ENCODE measurements around the gene MLF1.
"Not testable (repeated sequence)": the region's sequence is repeated elsewhere in the genome, so short reads cannot be mapped to it uniquely, and the experiment has no call there.

Gene MLF1

GRCh38 chr3:158535918-158536317 lies 35.1 kb upstream of the MLF1 start:
- H3K4me3 ChIP-seq (ENCODE audit: low read depth, low read length): no peak overlapping the region
- DNase-seq (ENCODE audit: low read depth): no peak
- TF ChIP-seq CTCF (IDR thresholded peaks at IDR 0.05; ENCODE audit: low read depth, low read length) (no peak), MAX (IDR thresholded peaks at IDR 0.05; ENCODE audit: low read depth, low read length) (no peak), MYC (IDR thresholded peaks at IDR 0.05; ENCODE audit: low read depth, low read length) (no peak), POLR2A (IDR thresholded peaks at IDR 0.05; ENCODE audit: extremely low read depth, insufficient read length) (no peak)

GRCh38 chr3:158539414-158540014 lies 31.5 kb upstream of the MLF1 start:
- DNase-seq (ENCODE audit: low read depth): peak; percentile 61
- H3K4me3 ChIP-seq (ENCODE audit: low read depth, low read length): no peak overlapping the region
- TF ChIP-seq MAX (IDR thresholded peaks at IDR 0.05; ENCODE audit: low read depth, low read length) (no peak), CTCF (IDR thresholded peaks at IDR 0.05; ENCODE audit: low read depth, low read length) (peak; percentile 39)

GRCh38 chr3:158540066-158540465 lies 30.9 kb upstream of the MLF1 start:
- no peak overlapping the region for H3K4me3 ChIP-seq (ENCODE audit: low read depth, low read length)
- TF ChIP-seq POLR2A (IDR thresholded peaks at IDR 0.05; ENCODE audit: extremely low read depth, insufficient read length) (no peak), CTCF (IDR thresholded peaks at IDR 0.05; ENCODE audit: low read depth, low read length) (no peak), MYC (IDR thresholded peaks at IDR 0.05; ENCODE audit: low read depth, low read length) (no peak), MAX (IDR thresholded peaks at IDR 0.05; ENCODE audit: low read depth, low read length) (no peak)
- DNase-seq (ENCODE audit: low read depth): no peak

- H3K4me3 ChIP-seq (ENCODE audit: low read depth, low read length): no peak overlapping the region
- DNase-seq (ENCODE audit: low read depth): no peak
- TF ChIP-seq MYC (IDR thresholded peaks at IDR 0.05; ENCODE audit: low read depth, low read length): no peak
These were observed 22.3 kb upstream of the MLF1 start for GRCh38 chr3:158548691-158549090.

GRCh38 chr3:158549938-158550337 lies 21.1 kb upstream of the MLF1 start:
- H3K4me3 ChIP-seq (ENCODE audit: low read depth, low read length); DNase-seq (ENCODE audit: low read depth): not testable (repeated sequence)

GRCh38 chr3:158552124-158552523 lies 18.9 kb upstream of the MLF1 start:
- TF ChIP-seq MYC (IDR thresholded peaks at IDR 0.05; ENCODE audit: low read depth, low read length) (no peak), MAX (IDR thresholded peaks at IDR 0.05; ENCODE audit: low read depth, low read length) (no peak), CTCF (IDR thresholded peaks at IDR 0.05; ENCODE audit: low read depth, low read length) (no peak), POLR2A (IDR thresholded peaks at IDR 0.05; ENCODE audit: extremely low read depth, insufficient read length) (no peak)
- no peak for DNase-seq (ENCODE audit: low read depth)
- H3K4me3 ChIP-seq (ENCODE audit: low read depth, low read length): no peak overlapping the region

GRCh38 chr3:158559504-158559903 lies 11.5 kb upstream of the MLF1 start:
- DNase-seq (ENCODE audit: low read depth): no peak
- H3K4me3 ChIP-seq (ENCODE audit: low read depth, low read length): no peak overlapping the region
- TF ChIP-seq MAX (IDR thresholded peaks at IDR 0.05; ENCODE audit: low read depth, low read length): no peak
- no peak for TF ChIP-seq POLR2A (IDR thresholded peaks at IDR 0.05; ENCODE audit: extremely low read depth, insufficient read length)
- TF ChIP-seq MYC (IDR thresholded peaks at IDR 0.05; ENCODE audit: low read depth, low read length): no peak
- no peak for TF ChIP-seq CTCF (IDR thresholded peaks at IDR 0.05; ENCODE audit: low read depth, low read length)
